Measurements from ENCODE around the gene DIP2C.
"Not testable (repeated sequence)": the region's sequence is repeated elsewhere in the genome, so short reads cannot be mapped to it uniquely, and the experiment has no call there.

Gene DIP2C

DNA sequence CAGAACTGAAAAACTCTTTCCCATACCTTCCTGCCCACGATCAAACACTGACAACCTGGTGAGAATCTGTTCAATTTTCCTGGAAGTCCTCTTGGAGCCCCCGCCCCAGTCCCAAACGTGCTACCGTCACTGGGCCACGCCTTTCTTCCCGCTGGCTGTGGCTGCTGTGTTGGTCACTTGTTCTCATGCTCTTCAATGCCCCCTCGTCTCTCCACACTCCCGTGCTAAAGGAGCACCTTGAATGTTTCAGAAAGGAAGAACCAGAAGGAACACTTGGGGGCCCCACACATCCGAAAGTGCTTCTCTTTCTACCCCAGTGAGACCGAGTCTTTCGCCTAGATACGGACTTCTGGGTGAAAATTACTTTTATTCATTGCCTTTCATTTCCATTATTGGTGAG lies 215.1 kb downstream of the DIP2C start:
- no peak for DNase-seq

GRCh38 chr10:472241-472910 lies 217.1 kb downstream of the DIP2C start:
- no peak for DNase-seq

DNA sequence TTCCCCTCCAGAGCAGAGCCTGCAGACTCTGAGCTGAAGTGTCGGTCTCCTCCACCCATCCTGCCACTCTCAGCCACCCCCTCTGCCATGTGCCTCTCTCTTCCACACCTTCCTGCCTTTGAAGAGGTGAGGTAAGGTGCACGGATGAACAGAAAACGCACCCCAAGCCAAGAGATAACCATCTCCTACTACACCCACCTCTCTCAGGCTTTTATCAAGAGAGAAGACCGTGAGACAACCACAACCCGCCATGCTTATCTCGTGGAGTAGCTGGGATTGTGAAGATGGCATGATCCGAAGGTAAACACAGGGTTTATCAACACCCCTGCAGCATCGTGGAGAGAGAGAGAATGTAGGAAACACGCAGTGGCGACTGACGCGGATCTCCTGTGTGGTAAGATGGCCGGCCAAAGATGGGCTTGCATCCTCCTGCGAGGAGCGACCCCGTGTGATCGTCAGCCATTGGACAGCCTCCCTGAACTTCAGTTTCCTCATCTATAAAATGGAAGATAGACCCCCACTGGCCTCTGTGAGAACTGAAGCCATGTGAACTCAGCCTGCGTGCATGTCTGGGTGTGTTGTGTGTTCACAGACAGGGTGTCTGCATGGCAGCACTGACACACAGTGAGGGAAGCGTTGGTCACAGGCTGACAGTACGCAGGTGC lies 219.0 kb downstream of the DIP2C start:
- DNase-seq, result no peak

DNA sequence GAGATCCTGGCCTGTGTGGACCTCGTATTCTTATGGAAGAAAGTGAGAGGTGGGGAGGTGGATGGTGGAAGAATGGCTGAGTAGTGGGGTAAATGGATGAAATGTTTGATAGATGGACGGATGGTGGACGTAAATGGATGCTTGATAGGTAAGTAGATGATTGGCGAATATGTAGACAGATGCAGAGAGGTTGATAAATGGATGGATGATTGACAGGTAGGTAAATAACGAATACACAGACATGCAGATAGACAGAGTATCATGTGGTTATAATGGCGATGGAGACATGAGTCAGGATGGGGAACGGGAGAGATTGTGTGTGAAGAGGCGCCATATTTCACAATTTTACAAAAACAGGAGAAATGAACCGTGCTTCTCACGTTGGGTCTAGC lies 219.5 kb downstream of the DIP2C start:
- DNase-seq, result no peak

DNA sequence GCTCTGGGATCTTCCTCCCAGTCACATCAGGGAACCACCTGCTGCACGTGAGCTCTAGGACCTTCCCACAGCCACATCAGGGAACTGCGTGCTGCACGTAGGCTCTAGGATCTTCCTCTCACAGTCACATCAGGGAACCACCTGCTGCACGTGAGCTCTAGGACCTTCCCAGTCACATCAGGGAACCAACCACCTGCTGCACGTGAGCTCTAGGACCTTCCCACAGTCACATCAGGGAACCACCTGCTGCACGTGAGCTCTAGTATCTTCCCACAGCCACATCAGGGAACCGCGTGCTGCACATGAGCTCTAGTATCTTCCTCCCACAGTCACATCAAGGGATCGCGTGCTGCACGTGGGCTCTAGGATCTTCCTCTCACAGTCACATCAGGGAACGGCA lies 229.7 kb downstream of the DIP2C start:
- no peak for DNase-seq

- DNase-seq, result no peak
These were observed 231.0 kb downstream of the DIP2C start for GRCh38 chr10:458421-458851.

DNA sequence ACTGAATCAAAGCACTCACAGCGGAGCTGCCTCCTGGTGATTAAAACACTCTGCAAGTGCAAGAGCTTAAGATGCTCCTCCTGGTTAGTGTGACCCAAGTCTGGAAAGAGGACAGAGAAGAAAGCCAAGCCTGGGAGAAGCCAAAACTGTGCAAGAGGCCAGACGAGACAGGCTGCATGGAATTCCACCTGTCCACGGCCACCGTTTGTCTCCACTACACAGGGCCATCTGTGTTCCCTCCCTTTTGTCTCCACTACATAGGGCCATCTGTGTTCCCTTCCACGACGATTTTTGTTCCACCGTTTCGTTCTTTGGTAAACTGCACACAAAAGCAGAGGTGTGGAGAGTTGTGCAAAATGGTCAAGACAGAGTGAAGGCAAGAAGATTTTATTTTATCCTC lies 233.0 kb downstream of the DIP2C start:
- DNase-seq, result no peak

DNA sequence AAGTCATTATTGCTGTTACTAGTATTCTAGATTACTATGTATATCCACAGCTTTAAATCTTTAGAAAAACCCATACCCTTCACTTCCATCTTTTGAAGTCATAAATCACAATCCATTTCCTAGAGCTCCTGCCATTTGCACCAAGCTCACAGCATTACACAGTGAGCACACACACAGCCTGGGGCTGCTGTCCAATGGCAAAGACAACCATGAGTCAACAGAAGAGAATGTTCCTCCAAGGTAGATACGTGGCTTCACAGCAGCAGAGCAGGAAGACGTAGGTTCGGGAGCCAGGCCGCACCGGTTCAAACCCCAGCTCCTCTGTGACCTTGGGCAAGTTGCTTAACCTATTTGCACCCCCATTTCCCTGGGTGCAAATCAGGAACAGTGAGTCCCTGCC lies 234.6 kb downstream of the DIP2C start:
- DNase-seq, result no peak

GRCh38 chr10:453647-454046 lies 235.8 kb downstream of the DIP2C start:
- no peak for DNase-seq

DNA sequence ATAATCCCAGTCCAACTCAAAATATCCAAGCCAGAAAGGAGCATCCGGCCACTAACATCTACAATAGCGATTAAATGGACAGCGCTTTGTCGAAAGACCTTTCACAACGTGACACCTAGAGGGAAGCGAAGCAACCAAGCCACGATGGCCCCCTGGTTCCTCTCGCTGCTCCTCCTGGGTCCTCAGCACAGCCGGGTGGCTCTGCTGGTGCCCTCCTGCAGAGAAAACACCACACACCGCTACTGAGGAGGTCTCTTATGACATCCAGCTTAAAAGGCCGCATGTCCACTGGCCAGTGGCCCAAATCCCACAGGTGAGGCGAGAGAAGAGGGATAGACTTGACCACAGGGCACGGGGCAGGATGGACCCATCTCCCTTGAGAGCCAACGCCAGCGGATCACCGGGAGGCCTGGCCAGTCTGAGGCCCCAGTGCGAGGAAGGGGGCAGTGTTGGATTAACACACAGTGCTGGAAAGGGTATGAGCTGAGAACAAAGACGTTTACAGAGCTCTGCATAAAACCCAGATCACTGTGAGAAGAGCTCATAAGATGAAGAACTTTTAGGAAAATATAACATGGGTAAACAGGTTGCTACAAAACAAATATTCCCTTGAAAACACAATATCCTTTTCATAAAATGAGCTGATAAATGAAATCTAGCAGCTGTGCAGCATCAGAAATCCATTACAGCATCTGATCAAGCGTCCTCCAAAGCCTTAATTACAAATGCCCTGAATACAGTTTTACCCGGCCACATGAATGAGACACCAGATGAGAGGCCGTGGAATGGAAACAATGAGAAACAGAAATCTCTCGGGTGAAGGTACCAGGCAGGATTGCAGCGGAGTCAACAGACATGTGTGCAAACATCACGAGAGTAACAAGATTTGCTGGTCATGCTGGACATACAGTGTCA lies 236.7 kb downstream of the DIP2C start:
- DNase-seq, result no peak

DNA sequence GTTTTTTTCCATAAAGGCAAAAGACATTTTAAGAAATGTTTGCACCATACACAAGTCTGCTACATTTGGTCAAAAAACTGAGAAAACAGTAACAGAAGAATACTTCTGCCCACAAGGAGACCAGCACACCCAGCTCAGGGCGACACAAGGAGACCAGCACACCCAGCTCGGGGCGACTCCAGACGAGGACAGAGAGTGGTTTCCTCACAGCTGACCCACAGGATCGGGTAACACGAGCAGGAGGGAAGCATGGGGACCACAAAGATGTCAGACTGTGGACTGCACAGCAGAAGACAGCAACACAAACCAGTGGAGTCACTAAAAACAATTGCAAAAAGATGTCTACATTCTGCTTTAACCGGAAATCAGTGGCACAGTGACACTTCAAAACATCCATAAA lies 237.6 kb downstream of the DIP2C start:
- no peak for DNase-seq

GRCh38 chr10:451021-451471 lies 238.4 kb downstream of the DIP2C start:
- no peak for DNase-seq

- DNase-seq, result no peak
These were observed 239.0 kb downstream of the DIP2C start for GRCh38 chr10:450463-450862.

DNA sequence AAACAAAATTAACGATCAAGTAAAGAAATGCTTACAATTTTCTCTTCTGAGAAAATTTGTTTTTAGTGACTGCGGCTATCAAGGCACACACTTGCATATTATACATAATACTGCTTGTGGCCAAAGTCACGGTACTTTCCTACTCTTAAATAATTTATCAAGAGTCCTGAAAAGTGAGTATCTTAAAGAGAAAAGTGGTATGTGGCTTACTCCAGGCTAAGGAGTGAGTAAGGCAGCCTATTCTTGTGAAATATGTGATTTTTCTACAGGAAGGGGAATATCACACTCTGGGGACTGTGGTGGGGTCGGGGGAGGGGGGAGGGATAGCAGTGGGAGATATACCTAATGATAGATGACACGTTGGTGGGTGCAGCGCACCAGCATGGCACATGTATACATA lies 240.1 kb downstream of the DIP2C start:
- not testable (repeated sequence) for DNase-seq

DNA sequence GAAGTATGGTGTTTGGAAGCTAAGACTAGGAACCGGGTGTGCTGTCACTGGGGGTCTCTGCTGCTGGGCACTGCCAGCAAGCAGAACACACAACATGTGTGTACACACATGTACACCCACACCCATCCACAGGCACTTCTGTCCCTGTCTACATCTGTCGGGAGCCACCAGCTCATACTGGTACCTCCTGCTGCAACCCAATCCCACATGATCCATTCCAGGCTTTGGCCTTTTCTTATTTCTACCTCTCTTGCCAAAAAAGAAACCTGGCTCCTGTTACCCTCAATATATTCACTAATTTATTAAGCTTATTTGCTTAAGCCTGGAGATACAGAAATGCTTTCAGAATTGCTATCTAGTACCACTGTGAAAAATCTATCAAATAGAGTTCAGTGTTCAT lies 246.0 kb downstream of the DIP2C start:
- DNase-seq, result no peak

DNA sequence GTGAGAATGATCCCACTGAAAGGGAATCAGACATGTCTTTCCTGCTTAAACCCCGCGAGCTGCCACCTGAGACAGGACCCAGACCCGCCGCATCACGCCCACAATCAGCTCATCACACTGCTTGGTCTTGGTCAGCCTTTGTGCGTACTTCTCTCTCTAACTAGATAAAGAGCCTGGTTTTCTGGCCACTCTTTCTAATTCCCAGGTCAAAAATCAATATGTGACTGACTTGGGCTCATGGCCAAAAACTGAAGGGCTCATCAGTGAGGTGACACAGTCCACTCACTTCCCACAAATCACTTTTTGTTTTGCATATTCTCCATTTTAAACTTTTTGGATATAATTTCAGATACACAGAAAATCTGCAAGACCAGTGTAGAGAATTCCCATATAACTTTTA lies 247.3 kb downstream of the DIP2C start:
- no peak for DNase-seq

DNA sequence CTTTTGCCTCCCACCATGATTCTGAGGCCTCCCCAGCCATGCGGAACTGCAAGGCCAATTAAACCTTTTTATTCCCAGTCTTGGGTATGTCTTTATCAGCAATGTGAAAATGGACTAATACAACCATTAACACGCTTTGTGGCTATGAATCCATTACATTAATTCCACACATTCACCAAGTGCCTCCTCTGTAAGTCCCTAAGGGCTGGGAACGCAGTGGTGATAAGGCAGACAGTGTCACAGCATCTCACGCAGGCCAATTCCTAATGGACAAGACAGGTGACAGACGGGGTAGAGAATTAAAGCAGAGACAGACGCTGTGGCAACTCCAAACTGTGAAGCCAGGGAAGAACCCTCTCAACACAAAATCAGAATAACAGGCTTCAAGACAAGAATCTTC lies 247.8 kb downstream of the DIP2C start:
- DNase-seq, result no peak

GRCh38 chr10:440127-440526 lies 249.3 kb downstream of the DIP2C start:
- no peak for DNase-seq

- no peak for DNase-seq
These were observed 251.6 kb downstream of the DIP2C start for GRCh38 chr10:437698-438490.

- DNase-seq, result no peak
These were observed 252.4 kb downstream of the DIP2C start for GRCh38 chr10:436911-437665.

DNA sequence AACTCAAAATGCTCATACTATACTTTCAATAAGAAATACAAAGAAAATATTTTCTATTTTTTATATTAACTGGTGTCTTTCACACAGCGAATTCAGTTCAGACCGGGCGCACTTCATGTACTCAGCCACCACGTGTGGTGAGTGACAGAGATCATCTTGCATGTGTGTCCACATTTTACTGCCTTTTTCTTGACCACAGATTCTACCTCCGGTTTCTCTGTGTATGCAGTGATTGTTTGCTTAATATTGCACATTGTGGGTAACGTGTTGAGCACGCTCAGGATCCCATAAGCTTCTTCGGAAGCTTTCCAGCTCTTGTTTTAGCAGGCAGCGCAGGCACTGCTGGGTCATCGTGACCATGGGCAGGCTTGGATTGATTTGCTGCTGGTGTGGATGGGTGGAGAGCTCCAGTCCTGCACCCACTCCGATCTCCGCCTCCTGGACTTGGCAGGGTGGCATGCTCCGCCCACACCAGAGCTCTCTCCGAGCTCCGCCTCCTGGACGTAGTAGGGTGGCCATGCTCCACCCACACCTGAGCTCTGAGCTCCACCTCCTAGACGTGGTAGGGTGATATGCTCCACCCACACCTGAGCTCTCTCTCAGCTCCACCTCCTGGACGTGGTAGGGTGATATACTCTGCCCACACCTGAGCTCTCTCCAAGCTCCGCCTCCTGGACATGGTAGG lies 253.3 kb downstream of the DIP2C start:
- DNase-seq, result no peak

DNA sequence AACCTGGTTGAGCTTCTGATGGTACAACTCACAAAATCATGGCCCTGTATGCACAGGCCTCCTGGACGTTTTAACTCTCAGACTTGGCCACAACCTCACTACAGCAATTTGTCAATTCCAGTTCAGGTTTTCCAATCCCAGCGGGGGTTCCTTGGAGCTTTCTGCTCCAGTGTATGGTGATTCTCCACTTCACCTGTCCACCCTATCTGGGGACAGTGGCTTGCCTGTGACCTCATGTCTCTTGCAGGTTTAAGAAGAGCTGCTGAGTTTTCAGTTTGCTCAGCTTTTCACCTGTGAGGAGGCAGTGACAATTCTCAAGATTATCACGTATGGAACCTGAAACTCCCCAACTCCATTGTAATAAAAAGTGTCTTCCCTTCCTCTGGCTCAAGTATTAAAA lies 254.1 kb downstream of the DIP2C start:
- DNase-seq, result no peak
